Measurements from ENCODE around the gene HOXD11.

The HOXD11 gene

DNA sequence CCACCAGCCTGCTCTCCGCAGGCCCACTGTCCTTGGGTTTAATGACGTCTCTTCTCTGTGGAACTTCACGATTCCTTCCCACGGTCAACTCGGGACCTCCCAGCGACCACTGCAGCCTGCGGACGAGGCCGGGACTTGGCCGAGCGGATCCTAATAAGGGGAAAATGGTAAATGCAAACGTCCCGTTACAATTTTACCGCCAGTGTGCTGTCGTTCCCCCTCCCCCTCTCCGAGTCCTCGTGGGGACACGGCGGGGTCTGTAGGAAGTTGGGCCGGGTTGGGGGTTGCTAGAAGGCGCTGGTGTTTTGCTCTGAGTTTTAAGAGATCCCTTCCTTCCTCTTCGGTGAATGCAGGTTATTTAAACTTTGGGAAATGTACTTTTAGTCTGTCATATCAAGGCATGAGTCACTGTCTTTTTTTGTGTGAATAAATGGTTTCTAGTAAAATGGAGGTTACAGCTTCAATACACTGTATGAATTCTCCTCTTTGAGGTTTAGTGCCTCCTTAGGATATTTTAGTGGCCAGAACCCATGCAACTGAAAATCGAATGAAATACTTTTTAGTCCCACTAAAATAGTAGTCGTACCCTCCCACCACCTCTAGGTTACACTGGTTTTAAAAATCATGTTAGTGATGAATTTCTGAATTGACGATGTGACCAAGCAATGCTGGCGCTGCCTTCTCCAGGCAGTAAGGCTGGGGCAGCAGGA lies 2.3 kb downstream of the HOXD11 start:
- DNase-seq: no peak

DNA sequence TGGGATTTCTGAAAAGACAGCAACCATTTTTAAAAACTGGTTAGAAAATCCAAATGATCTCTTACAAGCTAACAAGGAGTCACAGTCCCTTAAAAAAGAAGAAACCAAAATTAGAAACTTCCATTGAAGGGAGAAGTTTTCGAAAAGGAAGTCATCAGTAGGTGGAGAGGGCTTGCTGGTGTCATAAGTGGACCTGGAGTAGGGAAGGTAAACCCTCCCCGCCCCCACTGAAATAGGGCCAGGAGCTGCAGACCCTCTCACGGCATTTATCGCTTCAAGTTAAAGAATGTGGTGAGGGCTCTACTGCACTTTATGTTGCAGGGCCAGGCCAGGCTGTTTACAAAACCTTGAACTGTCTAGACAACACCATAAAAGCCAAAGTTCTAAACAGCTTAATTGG lies 2.9 kb downstream of the HOXD11 start:
- DNase-seq: no peak

DNA sequence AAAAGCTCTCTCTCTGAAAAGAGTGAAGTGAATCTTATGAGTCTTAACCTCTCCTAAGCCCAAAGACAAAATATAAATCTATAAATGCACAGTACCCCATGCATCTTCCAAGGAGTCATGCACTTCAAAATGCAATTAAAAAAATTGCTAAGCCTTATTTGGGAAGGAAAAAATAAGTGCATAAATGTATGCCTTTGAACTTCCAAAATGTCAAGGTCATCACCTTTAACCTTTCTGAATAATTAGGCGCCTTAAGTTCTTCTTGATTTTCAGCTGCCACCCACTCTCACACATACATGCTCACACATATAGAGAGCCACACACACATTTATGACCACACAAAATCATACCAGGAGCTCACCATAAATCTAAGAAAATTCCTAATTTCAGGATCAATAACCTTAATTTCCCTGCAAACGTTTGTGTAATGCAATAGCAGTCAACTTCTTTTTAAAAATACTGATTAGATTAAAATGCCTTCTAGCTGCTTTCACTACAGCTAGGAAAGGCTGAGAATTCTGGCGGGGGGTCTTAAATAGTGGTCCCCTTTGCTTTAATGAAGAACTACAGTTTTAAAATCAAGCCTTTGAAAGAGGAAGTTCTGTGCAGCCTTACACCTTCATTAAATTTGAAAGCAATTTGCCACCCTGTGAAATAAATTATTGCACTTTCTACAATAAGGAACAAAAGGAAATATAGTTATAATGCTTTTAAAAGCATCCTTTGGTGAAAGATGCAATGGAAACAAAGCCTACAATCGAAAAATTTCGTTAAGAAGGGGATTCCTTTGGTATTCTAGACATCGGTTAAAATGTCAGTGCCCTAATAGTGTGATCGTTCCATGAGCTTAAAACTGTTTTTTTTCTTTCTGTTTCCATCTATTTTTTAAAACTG lies 3.6 kb downstream of the HOXD11 start:
- no peak for DNase-seq

DNA sequence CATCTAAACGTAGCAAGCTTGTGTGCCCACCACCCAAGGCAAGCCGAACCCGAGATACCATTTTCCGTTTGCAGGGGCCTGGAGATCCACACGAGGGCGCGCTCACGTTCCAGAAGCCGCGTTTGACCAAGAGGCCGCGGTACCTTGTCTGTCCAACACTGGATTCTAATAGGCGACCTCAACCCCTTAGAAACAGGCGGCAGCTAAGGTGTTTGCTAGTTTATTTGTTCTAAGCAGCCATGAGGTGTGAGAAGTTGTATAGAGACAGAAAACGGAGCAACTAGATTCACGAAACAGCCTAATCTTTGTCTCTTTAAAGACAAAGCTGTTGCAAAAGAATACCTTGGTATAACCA lies 4.2 kb downstream of the HOXD11 start:
- peak; percentile 81 for DNase-seq

DNA sequence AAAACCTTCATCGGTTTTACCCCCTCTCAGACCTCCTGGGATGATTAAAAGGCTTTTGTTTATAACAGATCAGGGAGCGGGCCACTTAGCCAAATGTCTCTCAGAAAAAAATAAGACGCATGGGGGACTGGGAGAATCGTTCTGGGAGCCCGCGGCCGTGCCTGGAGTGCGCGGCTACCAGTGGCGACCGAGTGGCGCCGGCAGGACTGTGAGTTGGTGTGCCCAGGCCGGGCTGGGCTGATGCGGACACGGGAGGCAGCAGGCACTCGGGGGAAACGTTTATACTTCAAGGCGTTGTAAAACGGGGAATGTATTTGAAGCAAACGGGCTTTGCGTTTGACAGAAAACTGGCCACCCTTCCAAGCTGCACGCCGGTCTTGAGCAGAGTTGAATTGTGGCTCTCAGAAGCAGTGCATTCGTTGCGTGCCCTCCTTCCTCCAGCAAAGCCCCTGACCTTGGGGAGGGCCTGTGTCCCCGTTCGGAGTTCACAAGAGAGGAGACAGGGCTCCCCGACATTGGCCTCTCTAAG lies 4.8 kb downstream of the HOXD11 start:
- no peak for DNase-seq

DNA sequence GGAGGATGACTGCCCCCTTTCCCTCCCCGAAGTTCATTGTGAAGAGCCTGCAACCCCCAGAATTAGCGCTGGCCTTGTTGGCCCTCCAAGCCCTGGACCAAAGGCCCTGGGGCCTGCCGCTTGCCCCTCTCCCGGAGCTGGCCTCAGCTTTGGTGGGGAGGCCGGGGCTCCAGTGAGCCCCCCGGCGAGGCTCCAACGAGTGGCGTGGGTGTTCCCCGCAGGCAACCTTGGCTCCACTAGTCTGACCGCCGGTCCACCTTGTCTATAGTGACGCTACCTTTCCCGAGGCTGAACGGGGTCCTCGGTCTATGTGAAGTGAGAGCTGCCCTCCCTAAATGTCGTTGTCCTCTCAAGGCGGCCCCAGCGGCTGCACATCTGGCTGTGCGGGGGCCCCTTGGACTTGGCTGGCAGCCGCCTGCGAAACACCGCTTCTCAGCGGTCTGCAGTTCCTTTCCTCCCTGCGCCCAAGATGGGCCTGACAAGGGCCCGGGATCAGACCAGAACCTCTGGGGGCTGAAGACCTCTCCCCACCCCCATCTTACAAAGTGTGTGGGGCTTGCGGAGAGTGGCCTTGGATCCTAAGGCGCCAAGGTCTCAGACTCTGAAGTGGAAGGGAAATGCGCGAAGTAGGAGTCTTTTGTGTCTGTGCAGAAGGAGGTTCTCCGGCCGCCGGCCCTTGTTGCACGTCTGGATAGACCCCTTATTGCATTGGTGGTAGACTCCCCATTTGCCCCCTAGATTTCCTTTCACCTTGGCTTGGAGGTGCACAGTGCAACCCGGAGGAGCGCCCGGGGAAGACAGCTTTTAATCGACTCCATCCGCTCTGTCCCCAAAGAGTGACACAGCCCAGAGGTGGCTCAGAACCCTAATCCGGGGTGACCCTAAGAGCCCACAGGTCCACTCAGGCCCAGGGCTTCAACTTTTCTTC lies 5.6 kb downstream of the HOXD11 start:
- DNase-seq: no peak

DNA sequence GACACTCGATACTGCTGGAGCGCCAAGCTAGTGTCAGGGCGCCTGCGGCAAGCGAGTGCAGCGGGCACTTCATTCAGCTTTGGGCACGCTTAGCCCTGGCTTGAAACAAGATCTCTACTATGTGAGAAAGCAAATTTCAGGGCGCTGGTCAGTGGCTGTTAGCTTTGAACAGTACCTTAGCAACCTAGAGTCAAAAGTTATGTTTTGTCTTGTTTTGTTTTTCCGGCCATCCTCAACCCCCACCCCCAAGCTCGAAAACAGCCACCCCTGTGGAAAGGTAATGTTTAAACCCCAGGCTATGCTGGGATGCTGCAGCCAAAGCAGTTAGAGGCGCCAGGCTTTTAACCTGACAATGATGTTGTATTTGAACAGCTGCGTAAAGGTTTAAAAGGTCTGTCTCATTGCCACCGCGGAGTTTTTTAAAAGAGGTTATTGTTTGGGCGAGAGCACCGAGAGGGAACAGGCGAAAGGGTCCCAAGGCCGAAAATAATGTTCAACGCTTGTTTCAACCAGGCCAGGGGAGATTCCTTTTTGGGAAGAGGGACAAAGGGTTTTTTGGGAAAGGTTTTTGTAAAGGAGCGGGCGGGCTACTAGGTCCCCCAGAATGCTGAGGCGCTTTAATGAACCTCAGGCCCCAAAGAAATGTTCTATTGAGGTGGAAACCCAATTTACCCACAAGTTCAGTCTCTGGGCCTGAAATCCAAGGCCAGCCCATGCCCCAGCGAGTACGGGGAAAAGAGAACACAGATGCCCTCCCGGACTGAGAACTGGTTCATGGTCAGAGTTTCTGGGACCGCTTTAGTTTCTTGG lies 7.2 kb downstream of the HOXD11 start:
- no peak for DNase-seq

DNA sequence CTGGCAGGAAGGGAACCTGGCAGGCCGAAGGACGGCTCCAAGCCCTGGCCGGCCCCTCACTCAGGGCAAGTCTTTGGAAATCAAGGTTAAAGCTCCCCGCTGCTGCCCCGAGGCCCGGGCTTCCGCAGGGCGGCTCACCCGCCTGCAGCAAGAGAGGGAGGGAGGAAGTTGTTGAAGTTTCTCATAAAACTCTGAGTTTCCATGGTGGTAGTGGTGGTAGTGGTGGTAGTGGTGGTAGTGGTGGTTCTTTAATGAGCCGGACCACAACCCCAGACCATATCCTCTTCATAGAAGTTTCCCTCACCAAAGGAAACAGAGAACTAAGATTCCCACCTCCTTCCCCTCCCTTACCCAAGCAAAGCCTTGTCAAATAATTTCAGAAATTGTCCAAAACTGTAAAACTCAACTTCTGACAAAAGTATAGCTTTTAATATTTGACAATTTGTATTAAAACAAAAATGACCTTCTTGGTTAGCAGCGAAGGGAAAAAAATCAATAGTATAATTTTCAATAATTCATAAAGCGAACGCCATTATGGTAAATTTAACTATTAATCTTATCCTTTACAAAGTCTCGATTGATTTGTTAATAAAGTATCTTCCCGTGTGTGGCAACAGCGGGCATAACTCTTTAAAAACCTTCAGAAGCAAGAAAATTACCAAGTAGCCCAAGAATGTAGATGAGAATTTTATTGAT lies 8.0 kb downstream of the HOXD11 start:
- no peak for DNase-seq

DNA sequence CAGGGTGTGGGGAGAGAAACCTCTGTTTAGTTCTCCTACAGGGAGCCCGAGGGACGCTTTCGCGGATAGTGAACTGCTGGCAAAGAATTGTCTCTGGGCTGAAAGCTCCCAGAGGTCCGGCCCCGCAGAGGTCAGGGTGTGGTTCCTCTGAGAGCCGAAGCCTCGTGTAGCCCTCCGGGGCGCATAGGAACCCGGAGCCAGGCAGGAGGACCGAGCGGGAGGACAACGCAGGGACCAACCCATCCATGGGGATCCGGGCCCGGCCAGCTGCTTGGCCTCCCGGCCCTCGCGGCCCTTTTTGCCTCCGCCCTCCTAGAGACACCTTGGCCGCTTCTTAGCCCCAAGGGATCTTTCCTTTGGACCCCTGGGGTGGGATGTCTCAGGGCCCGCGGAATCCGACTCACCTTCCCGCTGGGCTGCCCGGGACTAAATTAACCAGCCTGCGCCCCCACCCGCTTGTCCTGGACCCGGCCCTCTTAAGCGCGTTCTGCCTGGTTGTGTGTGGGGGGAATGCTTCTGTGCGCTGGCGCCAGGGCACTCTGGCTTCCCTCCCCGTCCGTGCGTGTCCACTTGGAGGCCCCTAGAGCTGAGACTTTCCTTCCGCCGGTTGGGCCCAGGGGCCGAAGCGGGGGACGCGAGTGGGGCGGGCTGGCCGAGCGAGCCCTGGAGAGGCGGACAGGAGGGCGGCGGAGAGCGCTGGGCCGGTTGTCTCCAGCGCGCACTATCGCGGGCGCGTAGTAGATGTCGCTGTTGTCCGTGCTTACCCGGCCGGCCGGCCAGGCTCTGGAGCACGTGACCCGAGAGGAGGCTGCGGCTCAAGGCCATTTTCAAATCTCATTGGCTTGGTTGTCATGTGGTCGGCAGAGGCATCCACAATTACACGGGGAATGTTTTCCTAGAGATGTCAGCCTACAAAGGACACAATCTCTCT lies 9.1 kb downstream of the HOXD11 start, which contains the start of gene HOXD10:
HOXD10 (plus strand) TSS at position 896 of the 931 bp plus-strand sequence. CDS start 56 bp downstream, outside the sequence.
- DNase-seq: peak; percentile 68

DNA sequence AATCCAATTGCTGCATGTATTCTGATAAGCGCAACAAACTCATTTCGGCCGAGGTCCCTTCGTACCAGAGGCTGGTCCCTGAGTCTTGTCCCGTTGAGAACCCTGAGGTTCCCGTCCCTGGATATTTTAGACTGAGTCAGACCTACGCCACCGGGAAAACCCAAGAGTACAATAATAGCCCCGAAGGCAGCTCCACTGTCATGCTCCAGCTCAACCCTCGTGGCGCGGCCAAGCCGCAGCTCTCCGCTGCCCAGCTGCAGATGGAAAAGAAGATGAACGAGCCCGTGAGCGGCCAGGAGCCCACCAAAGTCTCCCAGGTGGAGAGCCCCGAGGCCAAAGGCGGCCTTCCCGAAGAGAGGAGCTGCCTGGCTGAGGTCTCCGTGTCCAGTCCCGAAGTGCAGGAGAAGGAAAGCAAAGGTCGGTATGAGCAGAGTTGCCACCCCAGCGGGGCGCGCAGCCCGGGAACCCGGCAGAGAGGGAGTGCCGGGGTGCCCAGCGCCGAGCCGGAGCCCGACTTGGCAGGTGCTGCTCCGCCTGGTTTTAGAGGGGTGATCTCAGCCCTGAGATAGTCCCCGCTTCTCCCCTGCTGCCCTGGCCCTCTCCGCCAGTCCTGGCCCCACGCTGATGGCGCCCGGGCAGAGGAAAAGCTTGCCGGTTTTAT lies 10.2 kb downstream of the HOXD11 start:
- DNase-seq: no peak

DNA sequence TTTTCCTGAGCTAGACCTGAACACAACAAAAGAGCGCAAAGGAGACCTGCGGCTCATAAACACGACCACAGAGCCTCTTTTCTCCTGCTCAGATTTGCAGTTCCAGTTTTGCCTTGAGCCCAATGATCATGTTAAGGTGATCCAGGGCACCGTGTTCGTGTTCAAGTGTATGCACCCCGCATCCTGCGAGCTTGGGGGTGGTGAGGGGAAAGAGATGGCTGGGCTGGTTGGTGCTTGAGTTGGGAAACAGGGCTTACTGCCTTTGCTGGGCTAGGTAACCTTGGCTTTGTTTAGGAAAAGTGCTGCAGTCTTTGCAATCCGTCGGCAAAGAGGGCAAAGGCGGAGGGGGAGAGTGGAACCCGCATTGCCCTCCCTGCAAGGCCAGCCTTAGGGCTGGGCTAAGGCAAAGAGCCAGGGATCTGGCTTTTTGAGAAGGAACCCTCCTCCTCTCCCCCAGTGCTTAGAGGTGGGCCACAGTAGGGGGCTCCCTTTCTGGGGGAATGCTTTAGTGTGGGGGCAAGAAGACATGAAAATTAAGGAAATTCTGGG lies 10.8 kb downstream of the HOXD11 start:
- no peak for DNase-seq

DNA sequence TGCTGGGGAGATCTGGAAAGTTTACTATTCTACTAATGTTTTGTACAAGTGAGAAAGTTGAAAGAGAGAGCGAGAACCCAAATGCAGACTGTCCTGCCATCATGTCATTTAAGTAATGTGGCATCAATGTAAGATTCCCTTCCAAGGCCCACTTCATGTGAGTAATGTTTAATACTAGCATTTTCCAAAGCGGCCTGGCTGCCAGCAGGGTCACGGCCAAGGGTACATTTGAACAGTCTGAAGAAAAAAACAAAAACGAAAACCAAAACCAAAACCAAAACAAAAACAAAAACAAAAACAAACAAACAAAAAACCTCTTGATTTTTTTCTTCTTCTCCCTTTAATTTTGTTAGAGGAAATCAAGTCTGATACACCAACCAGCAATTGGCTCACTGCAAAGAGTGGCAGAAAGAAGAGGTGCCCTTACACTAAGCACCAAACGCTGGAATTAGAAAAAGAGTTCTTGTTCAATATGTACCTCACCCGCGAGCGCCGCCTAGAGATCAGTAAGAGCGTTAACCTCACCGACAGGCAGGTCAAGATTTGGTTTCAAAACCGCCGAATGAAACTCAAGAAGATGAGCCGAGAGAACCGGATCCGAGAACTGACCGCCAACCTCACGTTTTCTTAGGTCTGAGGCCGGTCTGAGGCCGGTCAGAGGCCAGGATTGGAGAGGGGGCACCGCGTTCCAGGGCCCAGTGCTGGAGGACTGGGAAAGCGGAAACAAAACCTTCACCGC lies 11.7 kb downstream of the HOXD11 start:
- peak; percentile 38 for DNase-seq

DNA sequence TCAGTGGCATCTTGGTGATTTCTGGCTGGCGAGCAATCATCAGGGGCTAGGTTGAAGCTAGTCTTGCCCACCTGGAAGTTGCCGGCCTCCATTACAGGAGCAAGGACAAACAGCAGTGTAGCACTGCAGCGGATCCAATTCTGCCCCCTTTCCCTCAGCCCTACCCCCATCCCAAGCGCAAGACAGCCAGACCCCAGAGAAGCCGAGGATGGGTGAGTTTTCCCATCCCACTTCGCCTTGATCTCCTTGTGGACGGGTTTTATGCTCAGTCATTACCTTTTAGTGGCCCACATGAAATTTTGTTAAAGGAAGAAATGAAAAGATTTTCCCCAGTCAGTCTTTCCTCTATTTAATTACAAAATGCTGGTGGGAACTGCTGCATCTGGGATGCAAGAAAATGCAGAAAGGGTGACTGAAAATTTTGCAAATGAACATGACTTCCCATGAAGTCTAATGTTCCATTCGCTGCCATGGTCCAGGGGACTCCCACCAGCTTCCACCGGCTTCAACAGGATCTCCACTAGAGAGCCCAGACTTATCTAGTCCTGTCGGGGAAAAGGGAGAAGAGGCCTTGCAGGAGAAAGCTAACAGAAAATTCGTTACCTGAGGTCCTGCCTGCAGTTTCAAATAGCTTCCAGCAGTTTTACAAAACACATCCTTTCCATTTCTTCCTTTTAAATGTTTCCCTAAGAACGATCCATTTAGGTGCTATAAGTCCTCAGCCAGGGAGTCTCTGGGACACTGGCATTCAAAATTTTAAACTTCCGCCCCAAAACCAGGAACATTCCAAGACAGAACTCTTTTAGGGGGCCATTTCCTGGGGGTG lies 13.5 kb downstream of the HOXD11 start:
- no peak for DNase-seq

DNA sequence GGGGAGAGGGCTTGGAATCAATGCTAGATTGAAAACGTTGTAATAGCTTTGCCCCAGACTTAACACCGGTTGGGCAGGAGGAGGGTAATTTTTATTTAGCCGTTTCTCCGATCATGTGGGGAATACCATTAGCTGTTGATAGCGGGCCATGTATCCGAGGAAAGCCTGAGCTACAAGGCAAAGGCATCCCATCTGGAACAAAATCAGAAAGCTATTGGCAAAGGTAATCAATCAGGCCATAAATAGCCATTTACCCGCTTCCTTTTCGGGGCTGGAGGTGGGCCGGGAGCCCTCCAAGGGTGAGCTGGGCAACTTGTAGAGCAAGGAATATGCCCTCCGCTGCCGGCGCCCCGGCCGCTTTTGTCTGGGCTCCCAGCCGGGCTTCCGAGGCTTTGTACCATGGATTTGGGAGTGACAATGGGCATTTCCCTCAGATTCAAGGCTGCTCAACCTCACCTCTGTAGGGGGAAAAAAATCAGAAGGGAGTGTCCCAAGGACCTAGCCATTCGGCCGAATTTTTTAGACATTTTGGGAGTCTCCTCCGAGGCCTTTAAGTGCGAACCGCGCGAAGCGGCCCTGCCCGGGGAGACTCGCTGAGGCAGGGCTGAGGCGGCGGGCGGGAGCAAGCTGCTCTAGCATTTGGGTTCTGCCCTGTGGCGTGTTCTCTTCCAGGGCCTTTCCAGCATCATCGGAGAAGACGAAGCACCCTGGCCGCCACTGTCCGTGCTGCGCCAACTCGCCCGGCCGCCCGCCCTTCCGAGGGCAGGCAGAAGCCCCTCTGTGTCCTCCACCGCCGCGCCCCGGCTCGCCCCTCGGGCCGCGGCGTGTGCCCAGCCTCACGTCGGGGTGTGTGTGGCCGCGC lies 14.3 kb downstream of the HOXD11 start:
- no peak for DNase-seq

DNA sequence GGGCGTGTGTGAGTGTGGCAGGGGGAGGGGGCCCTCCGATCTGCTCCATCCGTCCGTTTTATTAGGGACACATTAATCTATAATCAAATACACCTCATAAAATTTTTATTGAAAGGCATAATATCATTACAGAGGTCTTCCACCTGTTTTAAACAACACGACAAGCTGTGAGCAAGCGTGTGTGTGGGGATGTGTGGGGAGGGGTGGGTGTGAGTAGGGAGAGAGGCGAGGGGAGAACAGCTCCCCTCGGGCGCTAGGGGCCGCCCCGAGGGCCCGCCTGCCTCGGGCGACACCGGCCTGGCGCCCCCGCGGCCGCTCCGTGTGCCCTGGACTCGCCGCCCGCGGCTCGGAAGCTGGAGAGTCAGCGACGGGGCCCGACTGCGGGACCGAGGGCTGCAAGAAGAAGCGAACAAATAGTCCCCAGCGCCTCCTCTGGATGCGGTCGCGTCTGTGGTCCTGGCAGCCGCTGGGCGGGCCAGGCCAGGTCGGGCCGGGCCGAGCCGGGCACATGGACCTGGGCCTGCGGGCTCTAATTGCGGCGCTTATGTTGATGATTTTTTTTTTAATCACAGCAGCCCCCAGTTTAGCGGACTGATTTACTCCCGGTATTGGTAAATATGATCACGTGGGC lies 15.1 kb downstream of the HOXD11 start:
- DNase-seq: peak; percentile 34

Measured in kidney glomerular epithelial cell (primary cell).